ENCODE results near the gene ARID1B. TPM values are rescaled to one million over a fixed set of nuclear protein-coding genes. Genes with fewer than 3 reads are reported as not detected.

ARID1B gene
- total and polyA plus RNA-seq, 10 donors, result 17.7 to 223 (median 141) TPM

DNA sequence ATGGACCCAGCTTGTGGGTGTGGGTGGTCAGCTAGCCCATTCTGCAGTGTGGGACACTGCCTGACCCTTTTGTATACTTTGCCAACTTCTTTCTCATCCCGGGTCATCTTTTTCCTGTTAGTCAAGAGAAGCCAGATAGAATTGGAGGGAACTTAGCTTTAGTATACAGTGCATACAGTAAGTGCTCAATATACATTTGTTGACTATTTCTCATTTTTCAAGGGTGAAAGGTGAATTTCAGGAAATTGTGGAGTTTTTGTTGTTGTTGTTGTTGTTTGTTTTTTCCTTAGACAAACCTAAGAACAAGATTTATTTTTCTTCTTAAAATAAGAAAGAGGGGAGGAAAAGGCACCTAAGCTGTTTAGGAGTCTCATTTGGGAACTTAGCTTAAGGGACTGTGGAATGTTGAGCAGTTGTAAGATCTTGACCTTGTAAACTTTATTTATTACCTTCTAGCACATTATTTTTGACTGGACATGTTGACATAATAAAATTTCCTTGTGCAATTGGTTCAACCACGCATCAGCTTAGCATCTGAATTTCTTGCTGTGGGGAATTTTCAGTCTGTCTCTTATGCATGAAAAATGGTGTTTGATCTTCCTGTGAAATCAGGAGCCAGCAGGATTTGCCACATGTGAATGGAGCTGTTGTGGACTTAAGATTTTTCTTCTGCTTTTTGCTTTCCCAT, 113.6 kb downstream of the ARID1B start:
- TF ChIP-seq POLR2AphosphoS5 (IDR thresholded peaks at IDR 0.05) (no peak), POLR2A (IDR thresholded peaks at IDR 0.05) (no peak)
- TF ChIP-seq, protein P1, sequence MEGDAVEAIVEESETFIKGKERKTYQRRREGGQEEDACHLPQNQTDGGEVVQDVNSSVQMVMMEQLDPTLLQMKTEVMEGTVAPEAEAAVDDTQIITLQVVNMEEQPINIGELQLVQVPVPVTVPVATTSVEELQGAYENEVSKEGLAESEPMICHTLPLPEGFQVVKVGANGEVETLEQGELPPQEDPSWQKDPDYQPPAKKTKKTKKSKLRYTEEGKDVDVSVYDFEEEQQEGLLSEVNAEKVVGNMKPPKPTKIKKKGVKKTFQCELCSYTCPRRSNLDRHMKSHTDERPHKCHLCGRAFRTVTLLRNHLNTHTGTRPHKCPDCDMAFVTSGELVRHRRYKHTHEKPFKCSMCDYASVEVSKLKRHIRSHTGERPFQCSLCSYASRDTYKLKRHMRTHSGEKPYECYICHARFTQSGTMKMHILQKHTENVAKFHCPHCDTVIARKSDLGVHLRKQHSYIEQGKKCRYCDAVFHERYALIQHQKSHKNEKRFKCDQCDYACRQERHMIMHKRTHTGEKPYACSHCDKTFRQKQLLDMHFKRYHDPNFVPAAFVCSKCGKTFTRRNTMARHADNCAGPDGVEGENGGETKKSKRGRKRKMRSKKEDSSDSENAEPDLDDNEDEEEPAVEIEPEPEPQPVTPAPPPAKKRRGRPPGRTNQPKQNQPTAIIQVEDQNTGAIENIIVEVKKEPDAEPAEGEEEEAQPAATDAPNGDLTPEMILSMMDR (IDR thresholded peaks at IDR 0.05 in 8 of 11, conservative IDR thresholded peaks at IDR 0.05 in 3 of 11), result no peak
- Histone ChIP-seq H3K27me3 (replicated peaks in 1 of 7) (no peaks in the 10 kb centered on the region), H3K36me3 (no peaks in the 10 kb centered on the region), H3K4me3 (no peak overlapping the region), H3K27ac (no peak overlapping the region), H3K9me3 (no peaks in the 10 kb centered on the region), H3K4me1 (peaks cover 9 to 92% (median 49%) of the 10 kb centered on the region in 6 donors)
- no peak for DNase-seq
- 53 to 82% (median 60%) methylated on average over 2 of the region's 2 CpGs for WGBS, 5 donors
- intact Hi-C loops (cut with DNase I; ENCODE audit: low total_unique reads), result no loop called here

DNA sequence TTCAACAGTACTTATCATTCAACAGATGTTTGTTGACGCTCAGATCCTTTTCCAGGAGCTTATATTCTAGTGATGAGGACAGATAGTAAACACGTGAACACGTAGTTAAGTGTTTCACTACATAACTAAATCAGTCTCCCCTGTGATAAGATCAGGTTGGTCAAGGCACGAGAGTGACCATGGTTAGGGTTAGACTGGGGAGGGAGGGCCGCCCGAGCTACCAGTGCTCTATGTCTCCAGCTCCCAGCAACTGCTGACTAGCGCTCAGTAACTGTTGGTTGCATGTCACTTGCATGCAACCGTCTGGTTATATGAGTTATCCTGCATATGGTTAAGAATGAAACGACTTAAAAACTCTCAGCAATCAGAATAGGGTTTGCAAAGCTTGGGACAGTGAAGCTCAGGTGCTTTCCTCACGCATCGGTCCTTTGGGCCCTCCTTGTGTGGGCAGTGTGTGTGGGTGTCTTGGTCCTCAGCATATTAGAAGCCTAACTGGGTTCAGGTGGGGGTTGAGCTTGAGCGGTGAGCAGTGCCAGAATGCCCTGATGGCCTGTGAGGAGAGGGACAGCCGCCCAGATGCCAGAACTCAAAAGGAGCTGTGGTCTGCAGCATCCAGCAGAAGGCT, 120.8 kb downstream of the ARID1B start:
- Histone ChIP-seq H3K4me3 (no peak overlapping the region), H3K9me3 (no peaks in the 10 kb centered on the region), H3K36me3 (peaks cover 0 to 15% (median 2%) of the 10 kb centered on the region in 6 donors), H3K4me1 (peaks cover 0 to 85% (median 19%) of the 10 kb centered on the region in 6 donors), H3K27ac (no peak overlapping the region), H3K27me3 (replicated peaks in 1 of 7) (no peaks in the 10 kb centered on the region)
- intact Hi-C loops (cut with DNase I; ENCODE audit: low total_unique reads), result no loop called here
- TF ChIP-seq, protein P1 (IDR thresholded peaks at IDR 0.05 in 8 of 11, conservative IDR thresholded peaks at IDR 0.05 in 3 of 11), result no peak
- TF ChIP-seq POLR2A (IDR thresholded peaks at IDR 0.05) (no peak), POLR2AphosphoS5 (IDR thresholded peaks at IDR 0.05) (no peak)
- 88 to 97% (median 96%) methylated on average over 13 of the region's 13 CpGs for WGBS, 5 donors
- no peak for DNase-seq

DNA sequence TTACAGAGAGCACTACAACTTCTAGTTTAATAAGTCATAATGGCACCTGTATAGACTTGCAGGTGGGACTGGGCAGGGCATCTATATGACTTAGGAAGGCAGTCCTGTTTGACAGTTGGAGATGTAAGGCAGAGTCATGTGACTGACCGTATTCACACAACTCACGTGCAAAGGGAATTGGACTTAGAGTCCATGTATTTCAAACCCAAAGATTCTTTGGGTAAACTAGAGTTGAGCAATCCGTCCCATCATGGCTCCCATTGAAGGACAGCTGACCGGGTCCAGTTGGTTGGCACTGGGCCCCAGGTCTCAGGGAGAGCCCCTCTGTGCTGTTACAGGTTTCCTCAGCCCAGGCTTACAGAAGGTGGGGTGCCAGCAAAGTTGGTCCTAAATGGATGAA, 121.9 kb downstream of the ARID1B start:
- Histone ChIP-seq H3K9me3 (no peaks in the 10 kb centered on the region), H3K27ac (no peak overlapping the region), H3K4me1 (peaks cover 0 to 76% (median 19%) of the 10 kb centered on the region in 6 donors), H3K36me3 (peaks cover 0 to 17% (median 2%) of the 10 kb centered on the region in 6 donors), H3K4me3 (no peak overlapping the region), H3K27me3 (replicated peaks in 1 of 7) (no peaks in the 10 kb centered on the region)
- 94 to 97% (median 96%) methylated on average over 3 to 4 of the region's 4 CpGs for WGBS, 5 donors
- DNase-seq, result no peak
- intact Hi-C loops (cut with DNase I; ENCODE audit: low total_unique reads), result no loop called here
- TF ChIP-seq POLR2A (IDR thresholded peaks at IDR 0.05) (no peak), POLR2AphosphoS5 (IDR thresholded peaks at IDR 0.05) (no peak)
- TF ChIP-seq, protein P1 (IDR thresholded peaks at IDR 0.05 in 8 of 11, conservative IDR thresholded peaks at IDR 0.05 in 3 of 11), result no peak

DNA sequence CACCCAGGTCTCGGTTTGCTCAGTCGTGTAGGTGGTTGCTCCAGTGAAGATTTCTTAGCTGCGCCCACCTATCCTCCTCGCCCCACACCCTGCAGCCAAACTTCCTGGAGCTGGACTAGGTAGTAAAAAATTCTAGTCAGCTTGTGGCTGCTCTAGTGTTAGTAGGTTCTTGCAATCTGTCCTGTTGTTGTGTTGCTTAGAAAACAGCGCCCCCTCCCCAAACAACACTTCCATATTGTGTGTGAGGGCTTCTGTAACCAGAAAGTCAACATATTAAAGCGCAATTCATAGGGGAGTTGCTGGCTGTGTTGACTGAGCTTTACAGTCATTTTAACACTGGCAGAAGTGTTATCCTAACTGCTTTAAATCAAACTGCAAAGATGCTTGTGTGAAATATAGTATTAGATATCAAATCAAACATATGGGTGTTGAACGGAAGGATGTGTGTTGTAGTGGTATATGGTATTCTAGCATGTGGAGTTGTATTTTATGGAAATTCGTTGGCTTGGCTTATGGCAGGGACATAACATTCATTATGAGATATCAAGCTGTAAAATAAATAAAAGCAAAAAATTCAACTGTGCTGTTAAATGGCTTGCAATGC, 122.5 kb downstream of the ARID1B start:
- TF ChIP-seq, protein P1 (IDR thresholded peaks at IDR 0.05 in 8 of 11, conservative IDR thresholded peaks at IDR 0.05 in 3 of 11), result no peak
- TF ChIP-seq POLR2AphosphoS5 (IDR thresholded peaks at IDR 0.05), result no peak
- TF ChIP-seq POLR2A (IDR thresholded peaks at IDR 0.05), result no peak
- Histone ChIP-seq H3K9me3 (no peaks in the 10 kb centered on the region), H3K27ac (no peak overlapping the region), H3K27me3 (replicated peaks in 1 of 7) (no peaks in the 10 kb centered on the region), H3K36me3 (peaks cover 0 to 23% (median 2%) of the 10 kb centered on the region in 6 donors), H3K4me3 (no peak overlapping the region), H3K4me1 (peaks cover 0 to 71% (median 19%) of the 10 kb centered on the region in 6 donors)
- 93 to 97% (median 95%) methylated on average over 8 of the region's 8 CpGs for WGBS, 5 donors
- no peak for DNase-seq
- intact Hi-C loops (cut with DNase I; ENCODE audit: low total_unique reads), result no loop called here
